GM18526 (cell line): ENCODE data around the gene GCDH.
A peak's percentile ranks its signal among the peaks of the same experiment; 100 is the strongest.

Experiments
- POLR2A ChIP-seq: IDR thresholded peaks from 3 replicates; pipeline ENCODE4 v1.6.1; 2011; ENCODE audit not compliant: insufficient read length; ENCODE audit errors: extremely low read depth

The GCDH gene

GRCh38 chr19:12890787-12891552 is at the start of gene GCDH:
Gene GCDH (plus strand): TSS chr19:12891160. CDS start chr19:12891305, 145 bp downstream.
- peak; percentile 79 for TF ChIP-seq POLR2A

GRCh38 chr19:12842511-12842910 is 48.4 kb upstream of the GCDH start:
- no peak for TF ChIP-seq POLR2A

- TF ChIP-seq POLR2A, result no peak
These were observed 47.6 kb upstream of the GCDH start for GRCh38 chr19:12843328-12843727.

DNA sequence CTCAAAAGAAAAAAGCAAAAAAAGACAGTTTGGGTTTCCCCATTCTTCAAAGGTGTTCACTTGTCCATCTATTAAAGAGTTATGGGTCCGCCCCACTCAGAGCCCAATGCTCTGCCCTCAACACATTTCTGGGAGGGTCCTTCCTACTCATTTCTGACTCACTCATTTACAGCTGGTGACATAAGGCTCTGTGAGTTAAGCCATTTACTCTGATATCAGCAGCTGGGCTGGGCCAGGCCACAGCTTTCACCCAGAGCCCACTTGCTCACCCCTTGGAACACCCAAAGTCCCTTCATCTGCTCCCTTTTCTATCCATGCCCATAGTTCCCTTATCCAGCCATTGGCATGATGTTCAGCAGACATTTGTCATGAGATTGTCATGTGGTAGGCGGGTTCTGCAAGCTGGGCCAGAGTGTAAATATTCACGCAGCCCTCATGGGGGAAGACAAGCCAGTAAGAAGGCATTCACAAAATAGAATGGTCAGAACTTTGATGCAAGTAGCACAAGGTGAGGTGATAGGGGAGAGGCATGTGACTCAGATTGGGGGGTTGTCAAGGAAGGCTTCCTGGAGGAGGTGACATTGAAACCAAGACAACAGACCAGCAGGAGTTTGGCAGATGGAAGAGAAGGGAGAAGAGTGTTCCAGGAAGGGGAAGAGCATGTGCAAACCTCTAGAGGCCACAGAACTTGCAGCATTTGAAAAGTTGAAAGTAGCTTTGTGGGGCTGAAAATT is 46.8 kb upstream of the GCDH start:
- no peak for TF ChIP-seq POLR2A

DNA sequence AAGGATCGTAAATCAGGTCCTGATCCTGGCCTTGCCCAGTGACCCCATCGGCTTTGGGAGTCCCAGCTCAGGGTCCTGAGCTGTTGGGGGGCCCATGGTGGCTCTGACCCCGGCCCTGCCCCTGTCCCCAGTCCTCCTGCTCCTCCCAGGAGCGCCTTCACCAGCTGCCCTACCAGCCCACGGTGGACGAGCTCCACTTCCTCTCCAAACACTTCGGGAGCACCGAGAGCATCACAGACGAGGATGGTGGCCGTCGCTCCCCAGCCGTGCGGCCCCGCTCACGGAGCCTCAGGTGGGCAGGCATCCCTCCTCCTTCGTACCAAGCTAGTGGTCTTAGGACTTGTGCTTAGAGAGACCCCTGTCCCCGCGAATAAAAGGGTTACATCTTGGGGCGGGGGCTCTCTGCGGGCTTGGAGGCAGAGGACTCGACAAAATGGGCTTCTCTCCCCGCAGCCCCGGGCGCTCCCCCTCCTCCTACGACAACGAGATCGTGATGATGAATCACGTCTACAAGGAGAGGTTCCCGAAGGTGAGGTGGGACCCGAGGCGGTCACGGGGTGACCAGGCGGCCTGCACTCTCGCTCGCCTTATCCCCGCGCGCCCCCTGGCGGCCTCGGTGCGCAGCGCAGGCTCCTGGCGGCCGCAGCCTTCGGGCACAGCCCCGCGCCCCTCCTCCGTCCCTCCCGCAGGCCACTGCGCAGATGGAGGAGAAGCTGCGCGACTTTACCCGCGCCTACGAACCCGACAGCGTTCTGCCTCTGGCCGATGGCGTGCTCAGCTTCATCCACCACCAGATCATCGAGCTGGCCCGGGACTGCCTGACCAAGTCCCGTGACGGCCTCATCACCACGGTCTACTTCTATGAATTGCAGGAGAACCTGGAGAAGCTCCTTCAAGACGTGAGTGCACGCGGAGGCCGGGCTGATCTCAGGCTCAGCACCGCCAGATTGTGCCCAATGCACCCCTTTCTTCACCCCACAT is 43.5 kb upstream of the GCDH start:
- no peak for TF ChIP-seq POLR2A

GRCh38 chr19:12856653-12857052 is 34.3 kb upstream of the GCDH start:
- no peak for TF ChIP-seq POLR2A

GRCh38 chr19:12858041-12858928 is 32.7 kb upstream of the GCDH start:
- TF ChIP-seq POLR2A, result no peak

GRCh38 chr19:12859546-12859945 is 31.4 kb upstream of the GCDH start:
- TF ChIP-seq POLR2A, result no peak

DNA sequence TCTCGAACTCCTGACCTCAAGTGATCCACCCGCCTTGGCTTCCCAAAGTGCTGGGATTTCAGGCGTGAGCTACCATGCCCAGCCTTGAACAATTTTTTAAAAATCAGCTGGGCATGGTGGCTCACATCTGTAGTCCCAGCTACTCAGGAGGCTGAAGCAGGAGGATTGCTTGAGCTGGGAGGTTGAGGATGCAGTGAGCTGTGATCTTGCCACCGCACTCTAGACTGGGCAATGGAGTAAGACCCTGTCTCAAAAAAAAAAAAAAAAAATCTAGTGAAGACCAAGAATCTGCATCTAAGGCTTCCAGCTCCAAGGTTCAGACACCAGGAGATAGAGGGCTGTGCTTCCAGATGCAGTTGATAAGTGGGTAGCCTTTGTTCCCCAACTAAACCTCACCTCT is 26.8 kb upstream of the GCDH start:
- TF ChIP-seq POLR2A, result no peak

DNA sequence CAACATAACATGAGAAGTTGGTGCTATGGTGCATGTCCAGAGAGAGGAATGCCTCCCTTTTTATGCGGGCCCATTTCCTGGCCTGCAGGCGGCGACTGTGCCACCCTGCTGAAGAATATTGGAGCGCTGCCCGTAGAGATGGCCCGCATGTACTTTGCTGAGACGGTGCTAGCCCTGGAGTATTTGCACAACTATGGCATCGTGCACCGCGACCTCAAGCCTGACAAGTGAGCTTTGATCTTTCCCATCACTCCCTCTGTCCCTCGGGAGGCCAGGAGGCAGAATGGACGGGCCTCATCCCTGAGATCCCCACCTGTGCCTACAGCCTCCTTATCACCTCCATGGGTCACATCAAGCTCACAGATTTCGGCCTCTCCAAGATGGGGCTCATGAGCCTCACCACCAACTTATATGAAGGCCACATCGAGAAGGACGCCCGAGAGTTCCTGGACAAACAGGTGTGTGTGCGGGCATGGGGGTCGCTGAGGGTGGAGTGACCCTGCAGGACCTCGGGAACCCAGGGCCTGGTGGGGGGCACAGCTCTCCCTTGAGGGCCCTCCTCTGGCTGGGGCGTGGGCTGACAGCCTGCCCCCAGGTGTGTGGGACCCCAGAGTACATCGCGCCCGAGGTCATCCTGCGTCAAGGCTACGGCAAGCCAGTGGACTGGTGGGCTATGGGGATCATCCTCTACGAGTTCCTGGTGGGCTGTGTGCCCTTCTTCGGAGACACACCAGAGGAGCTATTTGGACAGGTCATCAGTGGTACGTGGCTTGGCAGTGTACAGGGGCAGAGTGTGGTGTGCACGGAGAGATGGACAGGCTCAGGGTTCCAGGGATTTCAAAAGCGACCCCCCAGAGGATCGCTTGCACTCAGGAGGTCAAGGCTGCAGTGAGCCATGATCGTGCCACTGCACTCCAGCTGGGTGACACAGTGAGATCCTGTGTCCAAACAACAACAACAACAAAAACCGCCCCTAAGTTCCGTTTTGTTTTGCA is 25.9 kb upstream of the GCDH start:
- no peak for TF ChIP-seq POLR2A

GRCh38 chr19:12865746-12866415 is 25.1 kb upstream of the GCDH start:
- no peak for TF ChIP-seq POLR2A

GRCh38 chr19:12866416-12867119 is 24.4 kb upstream of the GCDH start:
- no peak for TF ChIP-seq POLR2A
